Neural progenitor cell (in vitro differentiated cells): ENCODE results near the gene HIGD1A. TPM values are rescaled to one million over a fixed set of nuclear protein-coding genes. Genes with fewer than 3 reads are reported as not detected.

ENCODE experiments used
- DNase-seq: peaks from one replicate; pipeline ENCODE4 v3.0.0-alpha.2; 2016; ENCODE audit warnings: low spot score
- H2AFZ ChIP-seq: fragments of 200-600 bp; sonication (generic); replicated peaks from 2 replicates; pipeline ENCODE4 v1.6.1; 2016; ENCODE audit warnings: antibody characterized with exemption
- H3F3A ChIP-seq: fragments of 200-600 bp; sonication (generic); 2 replicates; pipeline ENCODE4 v1.6.1; 2016; ENCODE audit warnings: antibody characterized with exemption, low read depth
- H3K27ac ChIP-seq: fragments of 200-600 bp; sonication (generic); 2 replicates; pipeline ENCODE4 v1.5.1; 2016; ENCODE audit warnings: mild to moderate bottlenecking
- H3K27me3 ChIP-seq: fragments of 200-600 bp; sonication (generic); 2 replicates; pipeline ENCODE4 v1.6.1; 2016; ENCODE audit warnings: mild to moderate bottlenecking, moderate library complexity
- H3K36me3 ChIP-seq: fragments of 200-600 bp; sonication (generic); 2 replicates; pipeline ENCODE4 v1.5.1; 2016
- H3K4me1 ChIP-seq: fragments of 200-600 bp; sonication (generic); 2 replicates; pipeline ENCODE4 v1.6.1; 2016; ENCODE audit warnings: mixed run types
- H3K4me2 ChIP-seq: fragments of 200-600 bp; sonication (generic); 2 replicates; pipeline ENCODE4 v1.6.1; 2016
- H3K4me3 ChIP-seq: fragments of 200-600 bp; sonication (generic); 2 replicates; pipeline ENCODE4 v1.5.1; 2016
- H3K79me2 ChIP-seq: fragments of 200-600 bp; sonication (generic); 2 replicates; pipeline ENCODE4 v1.6.1; 2016; ENCODE audit warnings: low read depth
- H3K9ac ChIP-seq: fragments of 200-600 bp; sonication (generic); 2 replicates; pipeline ENCODE4 v1.6.1; 2016
- H3K9me3 ChIP-seq: fragments of 200-600 bp; sonication (generic); 2 replicates; pipeline ENCODE4 v1.5.1; 2016; ENCODE audit warnings: low read depth
- H4K20me1 ChIP-seq: fragments of 200-600 bp; sonication (generic); 2 replicates; pipeline ENCODE4 v1.6.1; 2016; ENCODE audit warnings: low read depth
- H3K27ac Mint-ChIP-seq: 3 replicates; pipeline ENCODE4 v1.8.0; 2021; ENCODE audit warnings: mixed read lengths
- H3K27me3 Mint-ChIP-seq: 2 replicates; pipeline ENCODE4 v1.8.0; 2022; ENCODE audit warnings: low read depth, mild to moderate bottlenecking, inconsistent platforms, moderate library complexity, mixed read lengths; ENCODE audit not compliant: insufficient read depth
- H3K36me3 Mint-ChIP-seq: 3 replicates; pipeline ENCODE4 v1.8.0; 2021; ENCODE audit warnings: mixed read lengths
- H3K4me1 Mint-ChIP-seq: 3 replicates; pipeline ENCODE4 v1.8.0; 2021; ENCODE audit warnings: mixed read lengths
- H3K4me3 Mint-ChIP-seq: 3 replicates; pipeline ENCODE4 v1.8.0; 2021; ENCODE audit warnings: mild to moderate bottlenecking, moderate library complexity, mixed read lengths
- H3K9me3 Mint-ChIP-seq: 3 replicates; pipeline ENCODE4 v1.8.0; 2020; ENCODE audit warnings: mixed read lengths
- CTCF ChIP-seq: fragments of 200-600 bp; sonication (generic); IDR thresholded peaks from 2 replicates; pipeline ENCODE4 v1.5.1; 2017; ENCODE audit warnings: antibody characterized with exemption, mild to moderate bottlenecking
- EZH2 ChIP-seq: fragments of 200-600 bp; sonication (generic); IDR thresholded peaks from 2 replicates; pipeline ENCODE4 v1.6.1; 2017; ENCODE audit warnings: antibody characterized with exemption, mild to moderate bottlenecking, moderate library complexity
- EZH2phosphoT487 ChIP-seq: fragments of 200-600 bp; sonication (generic); IDR thresholded peaks from 2 replicates; pipeline ENCODE4 v1.6.1; 2017; ENCODE audit warnings: antibody characterized with exemption
- total RNA-seq: library from RNA; depleted of rRNA; stranded (reverse); fragments of >200 nt; gene quantifications from 2 replicates; pipeline ENCODE4 v1.2.3, GENCODE V29; 2015; ENCODE audit warnings: low replicate concordance

Gene HIGD1A
- total RNA-seq, 1 donor from 2014 or later: 181 TPM

DNA sequence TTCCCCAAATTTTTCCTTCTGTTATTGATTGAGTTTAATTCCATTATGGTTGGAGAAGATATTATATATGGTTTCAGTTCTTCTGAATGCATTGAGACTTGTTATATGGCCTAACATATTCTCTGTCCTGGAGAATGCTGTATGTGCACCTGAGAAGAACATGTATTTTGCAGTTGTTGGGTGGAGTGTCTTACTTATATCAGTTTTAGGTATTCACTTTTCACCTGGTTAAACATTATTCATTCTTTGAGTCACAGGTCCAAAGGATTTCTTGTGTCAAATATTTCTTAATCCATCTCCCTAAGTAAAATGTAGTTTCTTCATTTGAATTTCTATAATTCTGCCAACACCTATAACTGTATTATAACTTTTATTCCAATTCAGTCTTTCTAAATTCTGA is 22.7 kb upstream of the HIGD1A start:
- H3K9me3 Mint-ChIP-seq: no peaks in the 10 kb centered on the region
- no peak overlapping the region for H3K27ac ChIP-seq
- TF ChIP-seq EZH2: no peak
- no peak for TF ChIP-seq CTCF
- no peak for TF ChIP-seq EZH2phosphoT487
- H3K4me1 ChIP-seq: peaks cover 8% of the 10 kb centered on the region
- H2AFZ ChIP-seq: no peak overlapping the region
- no peak overlapping the region for H3K9ac ChIP-seq
- H4K20me1 ChIP-seq: no peaks in the 10 kb centered on the region
- H3K27me3 Mint-ChIP-seq: no peaks in the 10 kb centered on the region
- no peak overlapping the region for H3K4me3 Mint-ChIP-seq
- H3K27me3 ChIP-seq: no peaks in the 10 kb centered on the region
- H3K4me1 Mint-ChIP-seq: peaks cover 3% of the 10 kb centered on the region
- H3K4me2 ChIP-seq: no peak overlapping the region
- H3K9me3 ChIP-seq: no peaks in the 10 kb centered on the region
- no peaks in the 10 kb centered on the region for H3K36me3 Mint-ChIP-seq
- H3K36me3 ChIP-seq: no peaks in the 10 kb centered on the region
- DNase-seq: no peak
- H3K27ac Mint-ChIP-seq: no peak overlapping the region
- no peaks in the 10 kb centered on the region for H3K79me2 ChIP-seq
- peaks cover 6% of the 10 kb centered on the region for H3F3A ChIP-seq
- no peak overlapping the region for H3K4me3 ChIP-seq

GRCh38 chr3:42826141-42826540 is 21.9 kb upstream of the HIGD1A start:
- TF ChIP-seq EZH2 (no peak), EZH2phosphoT487 (no peak), CTCF (no peak)
- Mint-ChIP-seq H3K4me1 (peaks cover 3% of the 10 kb centered on the region), H3K4me3 (no peak overlapping the region), H3K27ac (no peak overlapping the region), H3K27me3 (no peaks in the 10 kb centered on the region), H3K36me3 (no peaks in the 10 kb centered on the region), H3K9me3 (no peaks in the 10 kb centered on the region)
- no peaks in the 10 kb centered on the region for H4K20me1 ChIP-seq
- H3K79me2 ChIP-seq: no peaks in the 10 kb centered on the region
- no peak overlapping the region for H2AFZ ChIP-seq
- H3K9ac ChIP-seq: no peak overlapping the region
- peaks cover 7% of the 10 kb centered on the region for H3K4me1 ChIP-seq
- no peak overlapping the region for H3K4me2 ChIP-seq
- no peaks in the 10 kb centered on the region for H3K9me3 ChIP-seq
- no peaks in the 10 kb centered on the region for H3K36me3 ChIP-seq
- DNase-seq: no peak
- H3K4me3 ChIP-seq: no peak overlapping the region
- H3K27ac ChIP-seq: no peak overlapping the region
- no peaks in the 10 kb centered on the region for H3K27me3 ChIP-seq
- peaks cover 6% of the 10 kb centered on the region for H3F3A ChIP-seq

GRCh38 chr3:42823351-42823750 is 19.1 kb upstream of the HIGD1A start:
- Histone ChIP-seq H3K4me2 (no peak overlapping the region), H3K27ac (no peak overlapping the region), H3K4me3 (no peak overlapping the region), H3K79me2 (no peaks in the 10 kb centered on the region), H4K20me1 (no peaks in the 10 kb centered on the region), H3K36me3 (no peaks in the 10 kb centered on the region), H3F3A (no peaks in the 10 kb centered on the region), H3K4me1 (peaks cover 6% of the 10 kb centered on the region), H3K9me3 (no peaks in the 10 kb centered on the region), H3K9ac (no peak overlapping the region), H2AFZ (peak overlapping the region; percentile 60), H3K27me3 (no peaks in the 10 kb centered on the region)
- Mint-ChIP-seq H3K4me1 (peaks cover 9% of the 10 kb centered on the region), H3K4me3 (no peak overlapping the region), H3K36me3 (no peaks in the 10 kb centered on the region), H3K9me3 (no peaks in the 10 kb centered on the region), H3K27ac (no peak overlapping the region), H3K27me3 (no peaks in the 10 kb centered on the region)
- TF ChIP-seq EZH2phosphoT487 (no peak), CTCF (no peak), EZH2 (no peak)
- no peak for DNase-seq

DNA sequence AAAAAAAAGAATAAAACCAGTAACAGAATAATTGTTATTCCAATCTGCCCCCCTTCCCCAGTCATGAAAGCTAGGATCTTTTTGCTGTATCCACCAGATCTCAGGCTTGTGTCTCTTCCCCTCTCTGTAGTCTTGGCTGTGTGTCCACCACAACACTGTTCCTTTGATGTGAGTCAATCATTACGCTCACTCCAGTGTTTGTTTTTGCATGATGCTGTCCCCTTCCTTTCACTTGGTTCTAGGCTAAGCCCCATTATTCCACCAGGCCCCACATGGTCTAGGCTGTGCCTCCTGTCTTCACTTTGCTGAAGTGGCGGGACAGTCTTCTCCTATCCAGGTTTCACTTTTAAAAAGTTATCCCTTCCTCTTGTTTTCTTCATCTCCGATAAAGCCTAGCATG is 18.5 kb upstream of the HIGD1A start:
- H3K27me3 Mint-ChIP-seq: no peaks in the 10 kb centered on the region
- no peaks in the 10 kb centered on the region for H4K20me1 ChIP-seq
- no peak for DNase-seq
- no peak overlapping the region for H3K4me3 Mint-ChIP-seq
- no peak overlapping the region for H3K9ac ChIP-seq
- no peaks in the 10 kb centered on the region for H3K79me2 ChIP-seq
- H3F3A ChIP-seq: no peaks in the 10 kb centered on the region
- H3K4me1 ChIP-seq: peaks cover 6% of the 10 kb centered on the region
- H3K4me1 Mint-ChIP-seq: peaks cover 9% of the 10 kb centered on the region
- no peak overlapping the region for H3K27ac ChIP-seq
- H3K9me3 Mint-ChIP-seq: no peaks in the 10 kb centered on the region
- peak overlapping the region; percentile 60 for H2AFZ ChIP-seq
- H3K36me3 ChIP-seq: no peaks in the 10 kb centered on the region
- no peak overlapping the region for H3K4me3 ChIP-seq
- TF ChIP-seq EZH2phosphoT487 (no peak), EZH2 (no peak), CTCF (no peak)
- H3K27ac Mint-ChIP-seq: no peak overlapping the region
- no peaks in the 10 kb centered on the region for H3K27me3 ChIP-seq
- no peak overlapping the region for H3K4me2 ChIP-seq
- no peaks in the 10 kb centered on the region for H3K36me3 Mint-ChIP-seq
- H3K9me3 ChIP-seq: no peaks in the 10 kb centered on the region
